Natural killer cell (primary cell): ENCODE data around the gene C1QTNF12. TPM values are rescaled to one million over a fixed set of nuclear protein-coding genes. Genes with fewer than 3 reads are reported as not detected.

Experiments used
- ATAC-seq, 3 donors: fragments of 150-1000 bp in 2 of 3; fragments of 200-7000 bp in 1 of 3; cut with Tn5 transposase; 1 replicate in 1 of 3; 2 replicates in 2 of 3; pipeline ENCODE4 v1.10.0; 2021; ENCODE audit warnings: mild to moderate bottlenecking in 2 of 3, moderate library complexity in 2 of 3
- DNase-seq, 2 donors: peaks; one replicate each; pipeline versions ENCODE4 v3.0.0 to v3.0.0-alpha.2; 2013 to 2021; ENCODE audit warnings: mixed read lengths in 1 of 2
- H3K27ac ChIP-seq: one replicate; pipeline ENCODE4 v1.5.1; 2013; ENCODE audit warnings: mild to moderate bottlenecking, low read length
- H3K27me3 ChIP-seq: one replicate; pipeline ENCODE4 v1.6.1; 2013; ENCODE audit warnings: low read length; ENCODE audit not compliant: control insufficient read depth, insufficient read depth
- H3K36me3 ChIP-seq: one replicate; pipeline ENCODE4 v1.6.1; 2013; ENCODE audit warnings: low read length; ENCODE audit not compliant: control insufficient read depth, insufficient read depth
- H3K4me1 ChIP-seq: one replicate; pipeline ENCODE4 v1.6.1; 2013; ENCODE audit warnings: low read length; ENCODE audit not compliant: control insufficient read depth, insufficient read depth
- H3K4me3 ChIP-seq: one replicate; pipeline ENCODE4 v1.5.1; 2013; ENCODE audit warnings: low read length
- H3K9me3 ChIP-seq: one replicate; pipeline ENCODE4 v1.6.1; 2013; ENCODE audit warnings: low read length; ENCODE audit not compliant: control insufficient read depth, insufficient read depth
- H3K27ac Mint-ChIP-seq, 2 donors: one replicate each; pipeline ENCODE4 v1.8.0; 2022; ENCODE audit warnings: mild to moderate bottlenecking in 2 of 2, mixed read lengths in 2 of 2, moderate library complexity in 1 of 2
- H3K27me3 Mint-ChIP-seq, 2 donors: one replicate each; pipeline ENCODE4 v1.8.0; 2022; ENCODE audit warnings: low read depth in 2 of 2, mixed read lengths in 2 of 2
- H3K36me3 Mint-ChIP-seq: one replicate; pipeline ENCODE4 v1.8.0; 2022; ENCODE audit warnings: mixed read lengths
- H3K4me1 Mint-ChIP-seq, 2 donors: one replicate each; pipeline ENCODE4 v1.8.0; 2022; ENCODE audit warnings: mixed read lengths in 2 of 2
- H3K4me3 Mint-ChIP-seq: one replicate; pipeline ENCODE4 v1.8.0; 2022; ENCODE audit warnings: mild to moderate bottlenecking, moderate library complexity, mixed read lengths
- H3K9me3 Mint-ChIP-seq, 2 donors: one replicate each; pipeline ENCODE4 v1.8.0; 2022; ENCODE audit warnings: mixed read lengths in 2 of 2
- WGBS: methylation state at CpG from one replicate; pipeline ENCODE4 v1.1.7; 2013; ENCODE audit warnings: missing lambda C conversion rate; ENCODE audit not compliant: insufficient coverage; 5-methylcytosine and 5-hydroxymethylcytosine counted together
- intact Hi-C: fragments of 100-400 bp; cut with micrococcal nuclease; formaldehyde crosslinking; loops from one replicate; pipeline ENCODE4 v1.14.2; 2022
- total RNA-seq, 4 donors: library from RNA; stranded (reverse); fragments of 120-200 nt in 1 of 4; gene quantifications; one replicate each; pipeline versions ENCODE4 v1.2.3 to v1.2.4, GENCODE V29; 2013 to 2022
- TF ChIP-seq, protein P1 (sequence below): fragments of 200-600 bp; IDR thresholded peaks from one replicate; pipeline ENCODE4 v1.8.0; 2022; ENCODE audit warnings: antibody characterized with exemption

The C1QTNF12 gene
- total RNA-seq, 3 donors from 2014 or later (not counting 1 experiment from before 2014, with no cell fraction given): 2.6 to 4.1 (median 4.1) TPM

DNA sequence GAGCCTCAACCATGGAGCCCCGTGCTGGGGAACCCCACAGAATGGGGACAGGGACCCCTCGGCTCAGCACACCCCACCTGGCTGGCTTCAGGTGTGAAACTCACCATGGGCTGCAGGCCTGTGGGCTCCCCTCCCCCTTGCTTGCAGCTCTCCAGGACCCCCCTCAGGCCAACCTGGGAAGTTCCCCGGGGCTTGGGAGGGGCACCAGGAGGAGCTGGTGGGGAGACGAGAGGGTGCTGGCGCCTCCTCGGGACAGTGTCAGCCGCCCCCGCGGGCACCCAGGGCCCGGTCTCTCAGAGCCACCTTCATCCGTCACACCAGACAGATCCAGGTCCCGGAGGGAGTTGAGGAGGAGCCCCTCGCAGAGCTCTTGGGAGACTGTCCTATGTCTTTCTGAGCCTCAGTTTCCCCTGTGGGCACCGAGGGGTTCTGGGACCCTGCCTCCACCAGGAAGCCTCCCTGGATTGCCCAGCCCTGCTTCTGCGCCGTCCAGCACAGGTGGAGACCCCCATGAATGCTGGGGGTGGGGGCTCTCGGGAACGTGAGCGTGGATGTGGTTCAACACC, 39.5 kb downstream of the C1QTNF12 start:
- DNase-seq (peak; percentile 32 to 41), ATAC-seq (no peak)
- TF ChIP-seq, protein P1, sequence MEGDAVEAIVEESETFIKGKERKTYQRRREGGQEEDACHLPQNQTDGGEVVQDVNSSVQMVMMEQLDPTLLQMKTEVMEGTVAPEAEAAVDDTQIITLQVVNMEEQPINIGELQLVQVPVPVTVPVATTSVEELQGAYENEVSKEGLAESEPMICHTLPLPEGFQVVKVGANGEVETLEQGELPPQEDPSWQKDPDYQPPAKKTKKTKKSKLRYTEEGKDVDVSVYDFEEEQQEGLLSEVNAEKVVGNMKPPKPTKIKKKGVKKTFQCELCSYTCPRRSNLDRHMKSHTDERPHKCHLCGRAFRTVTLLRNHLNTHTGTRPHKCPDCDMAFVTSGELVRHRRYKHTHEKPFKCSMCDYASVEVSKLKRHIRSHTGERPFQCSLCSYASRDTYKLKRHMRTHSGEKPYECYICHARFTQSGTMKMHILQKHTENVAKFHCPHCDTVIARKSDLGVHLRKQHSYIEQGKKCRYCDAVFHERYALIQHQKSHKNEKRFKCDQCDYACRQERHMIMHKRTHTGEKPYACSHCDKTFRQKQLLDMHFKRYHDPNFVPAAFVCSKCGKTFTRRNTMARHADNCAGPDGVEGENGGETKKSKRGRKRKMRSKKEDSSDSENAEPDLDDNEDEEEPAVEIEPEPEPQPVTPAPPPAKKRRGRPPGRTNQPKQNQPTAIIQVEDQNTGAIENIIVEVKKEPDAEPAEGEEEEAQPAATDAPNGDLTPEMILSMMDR: no peak
- intact Hi-C loops: loop anchor here (5.0 kb wide), 1 partner anchor 35 kb away; the partner anchor contains the start of gene TTLL10
- H3K36me3 ChIP-seq: no peaks in the 10 kb centered on the region
- Mint-ChIP-seq H3K36me3 (no peaks in the 10 kb centered on the region), H3K4me3 (peak overlapping the region; percentile 80), H3K4me1 (peaks cover 15 to 38% of the 10 kb centered on the region in 2 donors), H3K27me3 (no peaks in the 10 kb centered on the region), H3K27ac (peak overlapping the region; percentile 93 to 98), H3K9me3 (no peaks in the 10 kb centered on the region)
- 44% methylated on average over 19 of the region's 19 CpGs for WGBS
- H3K4me1 ChIP-seq: peaks cover 77% of the 10 kb centered on the region
- H3K27ac ChIP-seq: peak overlapping the region; percentile 49
- no peaks in the 10 kb centered on the region for H3K27me3 ChIP-seq
- peak overlapping the region; percentile 41 for H3K4me3 ChIP-seq
- no peaks in the 10 kb centered on the region for H3K9me3 ChIP-seq

DNA sequence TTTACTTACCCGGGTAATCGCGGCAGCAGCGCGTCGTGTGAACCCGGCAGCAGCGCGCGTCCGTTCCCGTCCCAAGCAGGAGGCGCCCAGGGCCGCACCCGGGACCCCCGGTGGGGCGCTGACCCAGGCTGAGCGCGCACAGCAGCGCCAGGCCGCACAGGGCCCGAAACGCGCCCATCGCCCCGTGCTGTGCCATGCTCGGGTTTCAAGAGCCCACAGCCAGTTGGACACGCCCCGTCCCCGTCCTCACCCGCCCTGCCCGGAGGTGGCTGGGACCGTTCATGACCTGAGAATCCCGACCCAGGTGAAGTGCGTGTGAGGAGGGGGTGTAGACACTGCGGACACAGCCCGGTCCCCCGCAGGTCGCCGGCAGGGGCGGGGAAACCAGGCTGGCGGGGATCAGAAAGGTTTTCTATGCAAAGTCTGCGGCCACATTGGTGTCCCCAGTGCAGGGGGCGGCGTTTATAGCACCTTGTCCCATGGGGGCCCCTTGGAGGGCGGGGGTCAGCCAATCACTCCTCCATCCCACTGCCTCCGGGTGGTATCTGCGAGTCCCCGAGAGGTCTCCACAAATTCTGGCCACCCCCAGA, 40.1 kb downstream of the C1QTNF12 start, which contains the start of gene TNFRSF18:
Gene TNFRSF18 (minus strand): TSS at position 217 of the 590 bp plus-strand sequence. CDS start 21 bp downstream, at position 196.
- Mint-ChIP-seq H3K9me3 (no peaks in the 10 kb centered on the region), H3K27me3 (no peaks in the 10 kb centered on the region), H3K4me3 (peak within 1 kb of the TSS; percentile 80), H3K27ac (peak within 1 kb of the TSS; percentile 93 to 98), H3K36me3 (no peaks in the 10 kb centered on the region), H3K4me1 (peaks cover 15 to 38% of the 10 kb centered on the region in 2 donors)
- intact Hi-C loops: loop anchor here (5.0 kb wide), 1 partner anchor 34 kb away; the partner anchor contains the start of gene TTLL10
- no peaks in the 10 kb centered on the region for H3K36me3 ChIP-seq
- 1% methylated on average over 49 of the region's 49 CpGs for WGBS
- peaks cover 73% of the 10 kb centered on the region for H3K4me1 ChIP-seq
- no peaks in the 10 kb centered on the region for H3K9me3 ChIP-seq
- DNase-seq (peak; percentile 47 to 64), ATAC-seq (peak; percentile 11 to 17 (median 17))
- no peaks in the 10 kb centered on the region for H3K27me3 ChIP-seq
- TF ChIP-seq, protein P1: no peak
- peak within 1 kb of the TSS; percentile 49 for H3K27ac ChIP-seq
- H3K4me3 ChIP-seq: peak within 1 kb of the TSS; percentile 41

DNA sequence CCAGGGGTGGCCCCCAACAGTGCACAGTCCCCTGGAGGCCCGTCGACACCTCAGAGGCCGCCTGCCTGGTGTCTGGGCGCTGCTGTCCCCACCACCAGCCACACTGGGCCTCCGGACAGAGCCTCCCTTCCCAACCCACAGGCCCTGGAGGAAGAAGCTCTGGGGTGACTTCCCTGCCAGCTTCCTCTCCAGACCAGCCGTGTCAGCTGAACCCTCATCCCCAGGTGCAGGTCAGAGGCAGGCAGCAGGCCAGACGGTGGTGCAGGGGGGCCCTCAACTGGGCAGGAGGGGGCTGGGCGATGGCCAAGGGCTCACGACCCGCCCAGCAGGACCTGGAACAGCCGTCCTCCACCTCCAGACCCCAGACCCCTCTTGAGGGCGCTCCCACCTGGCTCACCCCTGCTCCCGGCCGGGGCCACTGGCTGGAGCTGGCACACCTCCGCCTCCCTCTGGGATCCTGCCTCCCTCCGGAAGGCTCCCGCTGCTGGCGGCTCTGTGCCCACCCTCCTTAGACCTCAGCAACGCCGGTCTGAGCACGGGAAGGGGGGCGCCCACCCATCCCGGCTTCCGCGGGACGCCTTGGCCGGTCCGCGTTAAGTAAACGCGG, 40.6 kb downstream of the C1QTNF12 start:
- DNase-seq: peak; percentile 21 to 31
- Histone ChIP-seq H3K4me3 (peak overlapping the region; percentile 41), H3K27me3 (no peaks in the 10 kb centered on the region), H3K27ac (peak overlapping the region; percentile 49), H3K9me3 (no peaks in the 10 kb centered on the region), H3K36me3 (no peaks in the 10 kb centered on the region), H3K4me1 (peaks cover 68% of the 10 kb centered on the region)
- TF ChIP-seq, protein P1: no peak
- WGBS: 14% methylated on average over 31 of the region's 31 CpGs
- no peaks in the 10 kb centered on the region for H3K27me3 Mint-ChIP-seq
- no peaks in the 10 kb centered on the region for H3K9me3 Mint-ChIP-seq
- H3K36me3 Mint-ChIP-seq: no peaks in the 10 kb centered on the region
- peaks cover 15 to 33% of the 10 kb centered on the region in 2 donors for H3K4me1 Mint-ChIP-seq
- peak overlapping the region; percentile 80 for H3K4me3 Mint-ChIP-seq
- no peak for ATAC-seq
- H3K27ac Mint-ChIP-seq: peak overlapping the region; percentile 87 to 93
- intact Hi-C loops: loop anchor here (5.0 kb wide), 1 partner anchor 34 kb away; the partner anchor contains the start of gene TTLL10
